Measurements from ENCODE around the gene DNAJA2.
"Not testable (repeated sequence)": the region's sequence is repeated elsewhere in the genome, so short reads cannot be mapped to it uniquely, and the experiment has no call there.

DNAJA2 gene

DNA sequence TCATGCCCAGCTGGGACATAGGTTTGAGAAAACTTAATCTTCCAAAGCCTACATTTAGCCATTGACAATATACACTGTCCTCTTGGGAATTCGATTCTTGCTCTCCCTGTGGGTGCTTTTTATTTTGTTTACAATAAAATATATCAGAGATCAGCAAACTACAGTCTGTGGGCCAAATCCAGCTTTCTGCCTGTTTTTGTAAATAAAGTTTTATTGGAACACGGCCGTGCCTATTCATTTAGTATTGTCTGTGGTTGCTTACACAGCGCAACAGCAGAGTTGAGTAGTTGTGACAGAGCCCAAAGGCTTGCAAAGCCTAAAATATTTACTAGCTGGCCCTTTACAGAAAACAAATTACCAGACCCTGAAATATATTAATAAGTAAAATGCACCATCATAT lies 39.7 kb upstream of the DNAJA2 start:
- no peaks in the 10 kb centered on the region for H3K36me3 ChIP-seq
- no peak for TF ChIP-seq CTCF (IDR thresholded peaks at IDR 0.05; ENCODE audit: low read depth, low read length)
- H3K4me3 ChIP-seq (ENCODE audit: low read depth, low read length): no peak overlapping the region
- no peaks in the 10 kb centered on the region for H3K9me3 ChIP-seq
- no peaks in the 10 kb centered on the region for H3K4me1 ChIP-seq
- no peaks in the 10 kb centered on the region; the same call in 1 of the 2 replicates for H3K27me3 ChIP-seq
- DNase-seq: no peak

GRCh38 chr16:47010812-47011211 lies 37.3 kb upstream of the DNAJA2 start:
- H3K4me1 ChIP-seq; H3K36me3 ChIP-seq; H3K9me3 ChIP-seq; H3K4me3 ChIP-seq (ENCODE audit: low read depth, low read length); H3K27me3 ChIP-seq; DNase-seq: not testable (repeated sequence)

- no peaks in the 10 kb centered on the region; the same call in 1 of the 2 replicates for H3K27me3 ChIP-seq
- H3K4me1 ChIP-seq: no peaks in the 10 kb centered on the region
- DNase-seq: no peak
- no peaks in the 10 kb centered on the region for H3K9me3 ChIP-seq
- no peak for TF ChIP-seq CTCF (IDR thresholded peaks at IDR 0.05; ENCODE audit: low read depth, low read length)
- no peak overlapping the region for H3K4me3 ChIP-seq (ENCODE audit: low read depth, low read length)
- no peaks in the 10 kb centered on the region for H3K36me3 ChIP-seq
These were observed 35.1 kb upstream of the DNAJA2 start for GRCh38 chr16:47008612-47009011.

DNA sequence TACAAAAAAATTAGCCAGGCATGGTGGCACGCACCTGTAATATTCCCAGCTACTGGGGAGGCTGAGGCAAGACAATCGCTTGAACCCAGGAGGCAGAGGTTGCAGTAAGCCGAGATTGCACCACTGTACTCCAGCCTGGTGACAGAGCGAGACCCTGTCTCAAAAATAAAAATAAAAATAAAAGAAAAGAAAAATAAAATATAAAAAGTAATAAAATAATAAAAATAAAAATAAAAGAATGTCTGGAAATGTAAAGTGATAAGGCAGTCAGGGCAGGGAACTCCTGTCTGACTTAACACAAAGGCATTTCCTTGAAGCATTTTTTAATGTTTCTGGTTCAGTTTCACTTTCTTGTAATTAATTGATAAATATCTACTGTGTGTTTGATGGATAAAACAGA lies 34.7 kb upstream of the DNAJA2 start:
- DNase-seq: no peak
- Histone ChIP-seq H3K9me3 (no peaks in the 10 kb centered on the region), H3K4me1 (no peaks in the 10 kb centered on the region), H3K4me3 (ENCODE audit: low read depth, low read length) (no peak overlapping the region), H3K36me3 (no peaks in the 10 kb centered on the region), H3K27me3 (no peaks in the 10 kb centered on the region; the same call in 1 of the 2 replicates)
- no peak for TF ChIP-seq CTCF (IDR thresholded peaks at IDR 0.05; ENCODE audit: low read depth, low read length)

DNA sequence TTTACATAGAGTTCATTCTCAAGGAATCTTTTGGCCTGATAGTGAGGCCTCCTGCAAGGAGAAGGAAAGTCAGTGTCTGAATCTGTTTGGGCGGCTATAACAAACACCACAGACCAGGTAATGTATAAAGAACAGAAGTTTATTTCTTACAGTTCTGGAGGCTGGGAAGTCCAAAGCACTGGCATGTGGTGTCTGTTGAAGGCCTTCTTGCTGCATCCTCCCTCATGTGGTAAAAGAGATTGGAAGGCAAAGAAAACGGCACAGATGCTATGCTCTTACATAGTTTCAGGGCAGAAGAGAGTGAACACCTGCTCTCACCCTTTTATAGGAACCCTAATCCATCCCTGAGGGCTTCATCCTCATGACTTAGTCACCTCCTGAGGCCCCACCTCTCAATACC lies 31.2 kb upstream of the DNAJA2 start:
- Histone ChIP-seq H3K4me3 (ENCODE audit: low read depth, low read length) (no peak overlapping the region), H3K36me3 (no peaks in the 10 kb centered on the region), H3K27me3 (no peaks in the 10 kb centered on the region; the same call in 1 of the 2 replicates), H3K9me3 (no peaks in the 10 kb centered on the region), H3K4me1 (no peaks in the 10 kb centered on the region)
- TF ChIP-seq CTCF (IDR thresholded peaks at IDR 0.05; ENCODE audit: low read depth, low read length): no peak
- no peak for DNase-seq

DNA sequence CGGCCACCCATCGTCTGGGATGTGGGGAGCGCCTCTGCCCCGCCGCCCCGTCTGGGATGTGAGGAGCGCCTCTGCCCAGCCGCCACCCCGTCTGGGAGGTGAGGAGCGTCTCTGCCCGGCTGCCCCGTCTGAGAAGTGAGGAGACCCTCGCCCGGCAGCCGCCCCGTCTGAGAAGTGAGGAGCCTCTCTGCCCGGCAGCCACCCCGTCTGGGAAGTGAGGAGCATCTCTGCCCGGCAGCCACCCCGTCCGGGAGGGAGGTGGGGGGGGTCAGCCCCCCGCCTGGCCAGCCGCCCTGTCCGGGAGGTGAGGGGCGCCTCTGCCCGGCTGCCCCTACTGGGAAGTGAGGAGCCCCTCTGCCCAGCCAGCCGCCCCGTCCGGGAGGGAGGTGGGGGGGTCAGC lies 26.6 kb upstream of the DNAJA2 start:
- H3K4me3 ChIP-seq (ENCODE audit: low read depth, low read length); H3K36me3 ChIP-seq; H3K27me3 ChIP-seq; H3K4me1 ChIP-seq; H3K9me3 ChIP-seq; DNase-seq: not testable (repeated sequence)

DNA sequence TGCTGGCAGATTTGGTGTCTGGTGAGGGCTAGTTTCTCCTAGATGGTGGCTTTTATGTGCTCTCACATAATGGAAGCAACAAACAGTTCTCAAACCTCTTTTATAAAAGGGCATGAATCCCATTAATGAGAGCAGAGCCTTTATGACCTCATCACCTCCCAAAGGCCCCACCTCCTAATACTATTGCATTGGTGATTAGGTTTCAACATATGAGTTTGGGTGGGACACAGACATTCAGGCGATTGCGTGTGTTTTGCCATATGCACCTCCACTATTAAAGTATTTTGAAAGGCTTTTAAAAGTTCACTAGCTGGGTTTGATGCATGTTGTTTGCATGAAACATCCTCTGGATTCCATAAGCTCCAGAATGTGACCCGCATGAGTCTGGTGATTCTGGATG lies 24.4 kb upstream of the DNAJA2 start:
- no peaks in the 10 kb centered on the region for H3K27me3 ChIP-seq
- TF ChIP-seq CTCF (IDR thresholded peaks at IDR 0.05; ENCODE audit: low read depth, low read length): no peak

More for the DNA sequence above, 24.4 kb upstream of the DNAJA2 start:
- no peak for DNase-seq
- H3K4me3 ChIP-seq (ENCODE audit: low read depth, low read length): no peak overlapping the region
- H3K9me3 ChIP-seq: no peaks in the 10 kb centered on the region
- H3K36me3 ChIP-seq: no peaks in the 10 kb centered on the region
- H3K4me1 ChIP-seq: no peaks in the 10 kb centered on the region

All from BE2C (cell line).